CD4-positive, alpha-beta T cell treated with Interferon gamma for 1 hour (primary cell): ENCODE data around the gene TMEM39A.

Source experiments
- DNase-seq: peaks from one replicate; pipeline ENCODE4 v3.0.0-alpha.2; 2020

The TMEM39A gene, protein sequence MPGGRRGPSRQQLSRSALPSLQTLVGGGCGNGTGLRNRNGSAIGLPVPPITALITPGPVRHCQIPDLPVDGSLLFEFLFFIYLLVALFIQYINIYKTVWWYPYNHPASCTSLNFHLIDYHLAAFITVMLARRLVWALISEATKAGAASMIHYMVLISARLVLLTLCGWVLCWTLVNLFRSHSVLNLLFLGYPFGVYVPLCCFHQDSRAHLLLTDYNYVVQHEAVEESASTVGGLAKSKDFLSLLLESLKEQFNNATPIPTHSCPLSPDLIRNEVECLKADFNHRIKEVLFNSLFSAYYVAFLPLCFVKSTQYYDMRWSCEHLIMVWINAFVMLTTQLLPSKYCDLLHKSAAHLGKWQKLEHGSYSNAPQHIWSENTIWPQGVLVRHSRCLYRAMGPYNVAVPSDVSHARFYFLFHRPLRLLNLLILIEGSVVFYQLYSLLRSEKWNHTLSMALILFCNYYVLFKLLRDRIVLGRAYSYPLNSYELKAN

GRCh38 chr3:119463171-119464169, at the start of gene TMEM39A:
Gene TMEM39A, minus strand, starts transcription at chr3:119463615. Its CDS starts 1,541 bp downstream, at chr3:119462074.
- DNase-seq: peak; percentile 99

- DNase-seq: no peak
Measured at GRCh38 chr3:119510690-119511089, 47.3 kb upstream of the TMEM39A start.

DNA sequence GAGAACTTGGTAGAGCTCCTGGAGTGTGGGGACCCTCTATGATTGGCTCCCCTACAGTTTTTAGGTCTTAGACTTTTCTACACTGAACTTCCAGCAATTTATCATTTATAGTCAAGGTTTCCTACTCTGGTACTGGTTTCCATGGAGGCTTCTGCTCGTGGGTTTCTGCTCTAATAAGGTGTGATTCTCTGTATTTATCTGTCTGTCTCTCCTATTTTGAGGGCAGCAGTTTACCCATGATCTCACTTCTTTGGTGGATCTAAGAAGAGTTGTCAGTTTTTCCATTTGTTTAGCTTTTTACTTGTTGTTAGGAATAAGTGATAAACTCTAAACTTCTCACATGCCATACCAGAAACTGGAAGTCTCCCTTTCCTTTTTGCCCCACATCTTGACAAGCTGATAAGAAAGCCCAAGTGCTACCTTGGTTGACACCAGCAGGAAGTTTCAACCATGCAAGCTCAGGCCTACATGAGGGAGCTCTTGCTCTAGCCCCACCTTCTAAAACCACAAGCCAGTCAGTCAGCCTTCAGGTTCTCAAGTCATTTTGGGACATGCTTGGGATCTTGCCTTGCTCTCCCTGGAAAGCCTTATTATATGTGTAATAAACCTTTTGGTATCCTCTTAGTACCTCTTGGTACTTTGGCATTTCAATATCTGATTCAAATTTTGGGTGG, 44.9 kb upstream of the TMEM39A start:
- no peak for DNase-seq

DNA sequence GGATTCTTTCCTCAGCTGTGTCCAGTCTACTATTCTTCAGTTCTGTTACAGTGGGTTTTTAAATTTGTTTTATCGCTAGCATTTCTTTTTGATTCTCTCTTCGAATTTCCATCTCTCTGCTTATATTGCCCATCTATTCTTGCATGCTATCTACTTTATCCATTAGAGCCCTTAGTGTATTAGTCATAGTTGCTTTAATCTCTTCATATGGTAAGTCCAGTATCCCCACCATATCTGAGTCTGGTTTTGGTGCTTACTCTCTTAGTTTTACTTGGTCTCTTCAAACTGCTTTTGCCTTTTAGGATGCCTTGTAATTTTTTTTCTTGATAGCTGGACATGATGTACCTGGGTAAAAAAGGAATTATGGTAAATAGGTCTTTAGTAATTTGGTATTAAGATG, 44.0 kb upstream of the TMEM39A start:
- no peak for DNase-seq

- no peak for DNase-seq
Measured at GRCh38 chr3:119506631-119507030, 43.2 kb upstream of the TMEM39A start.

DNA sequence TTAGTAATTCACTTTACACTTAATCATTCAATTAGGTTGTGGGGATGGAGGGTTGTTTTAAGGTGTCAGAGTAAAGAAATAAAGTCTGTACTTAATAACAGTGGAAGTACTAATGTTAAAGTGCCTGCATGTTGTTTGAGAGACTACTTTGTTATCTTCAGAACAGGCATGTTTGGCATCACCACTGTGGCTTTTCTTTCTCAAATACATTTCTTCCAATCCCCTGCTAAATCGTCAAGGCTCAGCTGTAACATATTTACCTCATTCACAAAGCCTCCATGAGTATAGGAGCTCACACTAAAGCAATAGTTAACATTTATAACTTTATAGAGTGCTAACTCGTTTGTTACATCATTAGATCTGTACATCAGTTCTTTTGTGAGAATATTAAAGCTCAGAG, 37.5 kb upstream of the TMEM39A start:
- no peak for DNase-seq

GRCh38 chr3:119500265-119500664, 36.9 kb upstream of the TMEM39A start:
- no peak for DNase-seq

- DNase-seq: peak; percentile 97
Measured at GRCh38 chr3:119498186-119499011, 35.0 kb upstream of the TMEM39A start, which contains the start of gene TIMMDC1. Gene TIMMDC1, plus strand, starts transcription at chr3:119498547. Its CDS starts 187 bp downstream, at chr3:119498734.

- no peak for DNase-seq
Measured at GRCh38 chr3:119497820-119498185, 34.4 kb upstream of the TMEM39A start.

DNA sequence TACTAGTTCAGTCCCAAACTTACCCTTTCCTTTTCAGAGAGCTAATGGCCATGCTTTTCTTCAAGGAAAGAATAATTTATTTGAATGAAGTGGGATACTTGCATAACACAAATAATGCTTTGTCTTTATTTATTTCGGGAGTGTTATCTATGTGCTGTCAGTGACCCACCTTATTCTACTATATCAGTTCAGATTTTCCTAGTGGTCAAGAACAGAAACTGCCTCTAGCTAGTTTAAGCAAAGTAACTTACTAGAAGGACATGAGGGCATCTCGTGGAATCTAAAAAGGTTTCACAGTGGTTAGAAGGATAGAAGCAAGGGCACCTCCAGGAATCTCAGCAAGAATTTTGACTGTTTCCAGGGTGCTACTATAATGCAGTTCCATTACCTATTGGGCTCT, 31.2 kb upstream of the TMEM39A start:
- DNase-seq: no peak

- DNase-seq: no peak
Measured at GRCh38 chr3:119492810-119493209, 29.4 kb upstream of the TMEM39A start.

GRCh38 chr3:119492128-119492527, 28.7 kb upstream of the TMEM39A start:
- DNase-seq: no peak

DNA sequence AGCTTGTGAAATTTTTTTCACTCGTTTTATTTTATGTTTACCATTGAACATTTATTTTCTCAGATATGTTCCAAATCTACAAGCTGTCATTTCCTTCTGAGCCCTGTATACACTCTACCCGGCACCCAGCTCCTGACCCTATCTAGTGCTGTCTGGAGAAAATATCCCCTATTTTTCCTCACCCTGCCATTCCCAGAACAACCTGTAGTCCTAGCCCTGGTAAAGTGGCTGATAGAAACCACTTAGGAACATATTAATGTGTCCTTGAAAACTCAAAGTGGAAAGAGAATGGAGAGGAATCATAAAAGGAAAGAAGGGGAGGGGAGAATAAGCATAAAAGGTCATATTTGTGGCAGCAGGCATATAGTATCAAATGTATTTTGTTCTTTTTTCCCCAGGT, 26.7 kb upstream of the TMEM39A start:
- DNase-seq: no peak

- DNase-seq: no peak
Measured at GRCh38 chr3:119485563-119485962, 22.1 kb upstream of the TMEM39A start.

GRCh38 chr3:119483101-119483500, 19.7 kb upstream of the TMEM39A start:
- DNase-seq: no peak

- no peak for DNase-seq
Measured at GRCh38 chr3:119481079-119481478, 17.7 kb upstream of the TMEM39A start.

DNA sequence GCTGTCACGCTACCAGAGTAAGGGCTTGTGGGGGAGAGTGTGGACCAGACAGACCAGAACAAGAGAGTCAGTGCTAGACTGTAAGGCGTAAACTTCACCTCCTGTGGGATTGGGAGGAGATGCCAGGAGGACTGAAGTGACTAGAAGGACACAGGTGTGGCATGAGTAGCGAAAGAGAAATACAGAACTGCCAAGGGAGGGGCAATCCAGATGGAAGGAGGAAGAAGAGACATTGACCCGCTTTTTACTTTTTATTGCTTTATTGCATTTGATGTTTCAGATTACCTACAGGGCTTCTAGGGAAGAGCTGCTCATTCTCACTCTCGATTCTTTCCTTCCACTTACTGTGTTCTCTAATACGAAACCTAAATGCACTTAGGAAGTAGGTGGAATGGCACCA, 7.5 kb upstream of the TMEM39A start:
- no peak for DNase-seq

DNA sequence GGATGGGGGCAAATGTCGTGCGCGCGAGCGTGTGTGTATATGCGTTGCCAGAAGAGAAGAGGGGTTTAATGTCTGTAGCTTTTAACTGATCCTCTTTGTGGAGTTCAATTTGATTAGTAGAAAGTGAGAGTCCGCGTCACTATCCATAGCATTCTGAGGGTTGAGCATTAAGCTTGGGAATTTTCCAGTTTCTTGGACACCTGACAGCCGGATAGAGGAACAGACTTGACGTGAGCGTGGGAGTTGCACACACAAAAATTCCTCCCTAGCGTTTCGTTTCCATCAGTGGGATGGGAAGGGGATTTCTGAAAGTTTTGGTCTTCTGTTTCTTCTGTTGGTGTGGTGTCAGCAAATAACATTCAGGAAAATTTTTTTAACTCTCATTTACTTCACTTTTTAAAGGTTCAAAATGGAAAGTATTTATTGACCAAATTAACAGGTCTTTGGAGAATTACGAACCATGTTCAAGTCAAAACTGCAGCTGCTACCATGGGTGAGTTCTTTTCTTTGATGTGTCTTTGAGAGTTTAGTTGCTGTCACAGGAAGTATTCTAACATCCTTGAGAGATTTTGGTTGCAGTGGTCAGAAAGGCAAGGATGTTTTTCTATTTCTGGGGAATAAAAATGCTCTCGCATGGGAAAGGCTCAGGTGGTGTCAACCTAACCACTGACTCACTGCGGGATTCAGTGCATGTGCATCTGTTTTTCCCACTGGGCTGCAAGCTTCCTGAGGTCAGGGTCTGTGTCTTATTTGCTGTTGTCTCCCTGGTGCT, 6.2 kb upstream of the TMEM39A start:
- DNase-seq: no peak

DNA sequence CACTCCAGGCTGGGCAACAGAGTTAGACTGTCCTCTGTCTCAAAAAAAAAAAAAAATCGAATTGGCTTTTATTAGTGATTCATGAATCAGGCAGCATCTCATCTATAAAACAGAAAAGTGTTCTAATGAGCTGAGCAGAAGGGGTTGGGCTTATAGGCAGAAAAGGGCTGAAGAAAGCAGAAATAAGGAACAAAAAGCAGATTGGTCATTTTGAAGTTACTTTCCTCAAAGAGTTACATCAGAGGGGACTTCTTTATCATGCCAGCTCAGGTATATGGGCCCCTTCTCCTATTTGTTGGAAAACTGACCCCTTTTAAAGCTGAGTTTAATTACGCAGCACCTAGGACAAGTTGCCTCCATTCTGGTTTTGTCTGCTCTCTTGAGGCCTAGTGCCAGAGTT, 4.6 kb upstream of the TMEM39A start:
- DNase-seq: no peak

DNA sequence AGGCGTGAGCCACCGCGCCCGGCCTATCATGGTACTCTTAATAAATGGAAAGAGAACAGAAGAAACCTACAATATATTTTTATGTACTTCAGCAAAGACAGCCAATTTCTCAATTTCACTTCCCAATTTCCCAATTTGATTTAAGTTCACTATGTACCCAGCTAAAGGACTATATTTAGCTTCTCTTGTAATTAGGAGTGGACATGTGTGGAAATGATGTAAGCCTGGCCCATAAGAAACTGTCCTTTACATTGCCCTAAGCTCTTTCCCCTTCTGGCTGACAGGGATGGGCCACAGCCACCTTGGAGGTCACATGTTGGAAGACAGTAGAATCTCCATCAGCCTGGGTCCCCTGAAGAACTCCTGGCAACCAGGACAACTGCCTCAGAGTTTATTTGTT, 6.2 kb downstream of the TMEM39A start:
- no peak for DNase-seq

GRCh38 chr3:119456469-119456868, 6.9 kb downstream of the TMEM39A start:
- no peak for DNase-seq
